K562 (cell line): Measurements from ENCODE around the gene GIMAP1. TPM values are rescaled to one million over a fixed set of nuclear protein-coding genes. Genes with fewer than 3 reads are reported as not detected.

Source experiments
- ATAC-seq: fragments of 200-7000 bp; cut with Tn5 transposase; 3 replicates; pipeline ENCODE4 v1.9.1; 2020; ENCODE audit warnings: moderate library complexity
- BruUV-seq: library from RNA; stranded (reverse); fragments of 400-500 nt; replicated peaks from 2 replicates; lab custom pipeline; 2021; lab: Mats Ljungman, UMichigan
- CTCF ChIA-PET: fragments of 300-600 bp; formaldehyde crosslinking; extraction: SDS; loops from one replicate; lab custom pipeline; 2021; ENCODE audit warnings: low intra/inter-chr PET ratio; lab: Yijun Ruan, JAX
- POLR2A ChIA-PET: fragments of 300-600, 350-650 bp; sonication (Branson Sonifier 250); formaldehyde crosslinking; extraction: SDS; loops from one replicate; lab custom pipeline; 2021; ENCODE audit warnings: antibody characterized with exemption, inconsistent platforms; lab: Yijun Ruan, JAX
- DNase-seq, 4 experiments: peaks; one replicate each; pipeline versions ENCODE4 v3.0.0 to v3.0.0-alpha.2; 2011 to 2018; ENCODE audit warnings: low spot score in 3 of 4, mixed read lengths in 3 of 4; ENCODE audit errors: extremely low read depth in 1 of 4
- FAIRE-seq: peaks from 2 replicates; lab custom pipeline; 2011; peaks lifted over from hg19 to GRCh38; lab: Jason Lieb, UNC
- H2AFZ ChIP-seq: 2 replicates; pipeline ENCODE4 v1.6.0; 2011; ENCODE audit warnings: low read depth, low read length, control low read depth, inconsistent platforms
- H3K27ac ChIP-seq: fragments of 200-600 bp; 3 replicates; pipeline ENCODE4 v1.8.0; 2011; ENCODE audit warnings: low read depth, mild to moderate bottlenecking, control low read depth, inconsistent platforms, low read length, moderate library complexity, mixed read lengths; ENCODE audit errors: extremely low read depth
- H3K27me3 ChIP-seq, 2 experiments: fragments of 300-600 bp in 1 of 2; 2 replicates in 1 of 2; 3 replicates in 1 of 2; pipeline versions ENCODE4 v1.6.0 to v1.8.0; 2011; ENCODE audit warnings: inconsistent platforms in 2 of 2, low read length in 2 of 2, mild to moderate bottlenecking in 1 of 2, mixed read lengths in 1 of 2, moderate library complexity in 1 of 2; ENCODE audit not compliant: control insufficient read depth in 2 of 2, insufficient read depth in 2 of 2
- H3K36me3 ChIP-seq: fragments of 300-600 bp; 3 replicates; pipeline ENCODE4 v1.8.0; 2011; ENCODE audit warnings: mild to moderate bottlenecking, low read length, inconsistent platforms; ENCODE audit not compliant: control insufficient read depth, insufficient read depth
- H3K4me1 ChIP-seq, 2 experiments: fragments of 200-600 bp in 1 of 2; replicated peaks in 1 of 2; 2 replicates in 1 of 2; 3 replicates in 1 of 2; pipeline versions ENCODE4 v1.5.1 to v1.8.0; 2011; ENCODE audit warnings: inconsistent platforms in 2 of 2, low read length in 2 of 2, mild to moderate bottlenecking in 1 of 2, mixed read lengths in 1 of 2, moderate library complexity in 1 of 2; ENCODE audit not compliant: control insufficient read depth in 2 of 2, insufficient read depth in 2 of 2
- H3K4me2 ChIP-seq: 2 replicates; pipeline ENCODE4 v1.6.1; 2011; ENCODE audit warnings: low read length, control low read depth, inconsistent platforms, mixed read lengths; ENCODE audit not compliant: insufficient read depth
- H3K4me3 ChIP-seq: fragments of 200-600 bp; sonication (generic), shearing (Covaris generic); 2 replicates; pipeline ENCODE4 v1.5.1; 2016; ENCODE audit warnings: control low read depth, inconsistent platforms
- H3K79me2 ChIP-seq: fragments of 200-600 bp; 3 replicates; pipeline ENCODE4 v1.8.0; 2011; ENCODE audit warnings: low read length, inconsistent platforms; ENCODE audit not compliant: control insufficient read depth, insufficient read depth
- H3K9ac ChIP-seq, 2 experiments: 2 replicates each; pipeline versions ENCODE4 v1.6.0 to v1.6.1; 2011; ENCODE audit warnings: low read depth in 2 of 2, low read length in 2 of 2, control low read depth in 1 of 2, inconsistent platforms in 1 of 2, mild to moderate bottlenecking in 1 of 2, mixed read lengths in 1 of 2; ENCODE audit not compliant: insufficient read depth in 1 of 2
- H3K9me1 ChIP-seq: one replicate; pipeline ENCODE4 v1.6.0; 2011; ENCODE audit warnings: inconsistent platforms, mild to moderate bottlenecking, low read length, moderate library complexity; ENCODE audit not compliant: control insufficient read depth, insufficient read depth
- H3K9me3 ChIP-seq: replicated peaks from 2 replicates; pipeline ENCODE4 v1.5.1; 2011; ENCODE audit warnings: low read depth, low read length, inconsistent platforms; ENCODE audit not compliant: control insufficient read depth, insufficient read depth
- H4K20me1 ChIP-seq: replicated peaks from 2 replicates; pipeline ENCODE4 v1.6.1; 2011; ENCODE audit warnings: low read length, inconsistent platforms, mixed read lengths; ENCODE audit not compliant: control insufficient read depth, insufficient read depth
- HOMEZ ChIP-seq: fragments of 250-450 bp; sonication (Bioruptor Pico); IDR thresholded peaks from 2 replicates; pipeline ENCODE4 v1.4.0; 2020; ENCODE audit warnings: mild to moderate bottlenecking, moderate library complexity
- MAFK ChIP-seq: IDR thresholded peaks from 2 replicates; pipeline ENCODE4 v1.6.1; 2011; ENCODE audit warnings: low read length, improper control_type of control experiment
- RBM25 ChIP-seq: fragments of 200-400 bp; formaldehyde crosslinking; IDR thresholded peaks from 2 replicates; pipeline ENCODE4 v1.6.1; 2018; ENCODE audit warnings: low read length, low read depth, moderate library complexity; ENCODE audit not compliant: severe bottlenecking
- SMARCA5 ChIP-seq: fragments of 450-650 bp; IDR thresholded peaks from 2 replicates; pipeline ENCODE4 v1.6.1; 2016
- SPI1 ChIP-seq: IDR thresholded peaks from 2 replicates; pipeline ENCODE4 v1.6.1; 2011; ENCODE audit warnings: low read depth, low read length, control low read depth, borderline replicate concordance
- TARDBP ChIP-seq: fragments of 450-650 bp; IDR thresholded peaks from 2 replicates; pipeline ENCODE4 v1.6.1; 2016
- ZBTB12 ChIP-seq: fragments of 250-450 bp; sonication (Bioruptor Pico); IDR thresholded peaks from 2 replicates; pipeline ENCODE4 v1.4.0; 2020
- ZNF24 ChIP-seq: fragments of 450-650 bp; IDR thresholded peaks from 2 replicates; pipeline ENCODE4 v1.6.1; 2016
- ZNF586 ChIP-seq: fragments of 450-650 bp; formaldehyde crosslinking; conservative IDR thresholded peaks from 2 replicates; pipeline ENCODE4 v1.4.0; 2020; ENCODE audit warnings: mild to moderate bottlenecking, moderate library complexity
- ZNF707 ChIP-seq: fragments of 250-450 bp; sonication (Bioruptor Pico); conservative IDR thresholded peaks from 2 replicates; pipeline ENCODE4 v1.8.0; 2022; ENCODE audit warnings: inconsistent platforms, mild to moderate bottlenecking, moderate library complexity
- ZNF778 ChIP-seq: fragments of 450-650 bp; formaldehyde crosslinking; IDR thresholded peaks from 2 replicates; pipeline ENCODE4 v1.4.0; 2020; ENCODE audit warnings: mild to moderate bottlenecking, moderate library complexity
- ZNF785 ChIP-seq: fragments of 250-450 bp; sonication (Bioruptor Pico); IDR thresholded peaks from 2 replicates; pipeline ENCODE4 v1.4.0; 2020; ENCODE audit warnings: mild to moderate bottlenecking
- ZZZ3 ChIP-seq: fragments of 450-650 bp; IDR thresholded peaks from 2 replicates; pipeline ENCODE4 v1.6.1; 2016; ENCODE audit warnings: antibody characterized with exemption, mild to moderate bottlenecking, moderate library complexity
- WGBS: fragments of 100-300 bp; shearing (Covaris generic); methylation state at CpG from one replicate; pipeline ENCODE4 v1.1.6; 2016; ENCODE audit warnings: low coverage, mixed read lengths; ENCODE audit not compliant: insufficient coverage; ENCODE audit errors: missing lambda C conversion rate; 5-methylcytosine and 5-hydroxymethylcytosine counted together
- in situ Hi-C: fragments of 300-500 bp; cut with MboI; formaldehyde crosslinking; loops from 4 replicates; pipeline ENCODE4 v1.15.0; 2018; ENCODE audit warnings: inconsistent platforms, mixed read lengths
- intact Hi-C: fragments of 100-400 bp; cut with micrococcal nuclease; formaldehyde crosslinking; loops from 2 replicates; pipeline ENCODE4 v1.14.2; 2022
- polyA plus RNA-seq, 8 experiments: library from polyadenylated mRNA; depleted of rRNA in 4 of 8; stranded (reverse) in 5 of 8; unstranded in 3 of 8; fragments of >200 nt; fragmentation: Nextera tagmentation in 2 of 8; fragmentation: Illumina TruSeq in 1 of 8; extraction: Ambion mirVana in 2 of 8; extraction: Trizol in 1 of 8; gene quantifications; 2 replicates each; pipeline versions ENCODE4 v1.2.1 to v1.2.3, GENCODE V29; 2011 to 2014; ENCODE audit warnings: inconsistent platforms in 1 of 8, missing spikeins in 1 of 8
- total RNA-seq, 7 experiments: library from RNA; depleted of rRNA in 6 of 7; stranded (reverse); fragments of >200 nt in 6 of 7; fragmentation: Illumina TruSeq in 2 of 7; extraction: Trizol in 2 of 7; gene quantifications; 2 replicates each; pipeline versions ENCODE4 v1.2.1 to v1.2.3, GENCODE V29; 2011 to 2021; ENCODE audit warnings: low replicate concordance in 1 of 7
- TF ChIP-seq, protein P1 (sequence below): fragments of 250-450 bp; sonication (Bioruptor Pico); IDR thresholded peaks from 2 replicates; pipeline ENCODE4 v1.5.0; 2021; ENCODE audit warnings: mild to moderate bottlenecking, borderline replicate concordance
- TF ChIP-seq, protein P2 (sequence below), 2 experiments: fragments of 150-350 bp in 1 of 2; IDR thresholded peaks; 2 replicates each; pipeline ENCODE4 v1.6.1; 2012 to 2016; ENCODE audit warnings: low read depth in 2 of 2, low read length in 2 of 2, mild to moderate bottlenecking in 1 of 2, moderate library complexity in 1 of 2

Gene GIMAP1
- total and polyA plus RNA-seq, 9 of the 15 experiments (the other 6 are each of a cell fraction or from before 2014, with no cell fraction given): 0.04 to 0.13 TPM; not detected in 7

DNA sequence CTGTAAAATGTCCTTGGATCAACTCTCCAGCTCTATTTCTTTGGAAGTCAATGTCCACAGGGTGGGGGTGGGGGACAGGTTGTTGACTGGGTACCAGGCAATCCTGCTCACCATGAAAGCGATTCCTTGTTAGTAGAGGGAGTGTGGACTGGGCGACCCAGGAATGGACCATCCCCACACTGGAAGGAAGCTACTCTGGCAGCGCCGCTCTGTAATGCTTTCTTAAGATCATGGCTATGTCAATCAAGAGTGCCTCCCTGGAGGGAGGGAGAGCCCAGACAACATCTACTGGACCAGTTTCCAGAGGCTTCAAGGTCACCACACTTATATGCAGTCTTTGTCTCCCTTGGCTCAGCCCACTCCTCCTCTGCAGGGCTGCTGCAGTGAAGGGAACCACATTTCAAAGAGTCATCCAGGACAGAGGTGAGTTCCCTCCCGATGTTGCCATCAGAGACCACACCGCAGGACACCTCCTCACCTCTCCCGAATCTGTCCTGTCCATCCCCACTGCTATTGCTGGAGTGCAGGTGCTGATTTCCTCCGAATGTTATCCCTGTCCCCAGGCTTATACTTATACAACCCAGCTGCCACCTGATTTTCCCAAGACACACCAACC lies 27.7 kb downstream of the GIMAP1 start:
- FAIRE-seq (no peak), ATAC-seq (no peak), DNase-seq (no peak)
- in situ Hi-C loops: no loop called here
- Histone ChIP-seq H2AFZ (no peak overlapping the region), H4K20me1 (peaks cover 5% of the 10 kb centered on the region; the same call in 1 of the 2 replicates), H3K27ac (no peak overlapping the region), H3K9me1 (no peaks in the 10 kb centered on the region), H3K36me3 (no peaks in the 10 kb centered on the region), H3K9me3 (no peaks in the 10 kb centered on the region), H3K9ac (no peak overlapping the region), H3K79me2 (no peaks in the 10 kb centered on the region), H3K4me1 (no peaks in the 10 kb centered on the region), H3K4me3 (no peak overlapping the region), H3K4me2 (no peak overlapping the region), H3K27me3 (peaks cover 17 to 40% of the 10 kb centered on the region in 2 experiments; a peak in 4 of 5 replicates)
- ChIA-PET CTCF (no interaction called here), POLR2A (interaction anchor here (0.6 to 1.1 kb wide), 2 partner anchors 10 to 108 kb away, joined by 3 read pairs; partner anchors contain the start of gene AOC1)
- 0% methylated on average over 8 of the region's 8 CpGs for WGBS
- intact Hi-C loops: no loop called here
- no TSS peak for BruUV-seq
- TF ChIP-seq SPI1 (no peak), ZNF785 (CRISPR knock-in tag) (no peak), MAFK (no peak), ZNF778 (CRISPR knock-in tag) (no peak), TARDBP (no peak), ZBTB12 (CRISPR knock-in tag) (no peak), RBM25 (no peak), ZNF586 (CRISPR knock-in tag) (no peak), ZNF24 (no peak), ZZZ3 (no peak), SMARCA5 (no peak), ZNF707 (CRISPR knock-in tag) (no peak), HOMEZ (CRISPR knock-in tag) (no peak)
- TF ChIP-seq, protein P1, sequence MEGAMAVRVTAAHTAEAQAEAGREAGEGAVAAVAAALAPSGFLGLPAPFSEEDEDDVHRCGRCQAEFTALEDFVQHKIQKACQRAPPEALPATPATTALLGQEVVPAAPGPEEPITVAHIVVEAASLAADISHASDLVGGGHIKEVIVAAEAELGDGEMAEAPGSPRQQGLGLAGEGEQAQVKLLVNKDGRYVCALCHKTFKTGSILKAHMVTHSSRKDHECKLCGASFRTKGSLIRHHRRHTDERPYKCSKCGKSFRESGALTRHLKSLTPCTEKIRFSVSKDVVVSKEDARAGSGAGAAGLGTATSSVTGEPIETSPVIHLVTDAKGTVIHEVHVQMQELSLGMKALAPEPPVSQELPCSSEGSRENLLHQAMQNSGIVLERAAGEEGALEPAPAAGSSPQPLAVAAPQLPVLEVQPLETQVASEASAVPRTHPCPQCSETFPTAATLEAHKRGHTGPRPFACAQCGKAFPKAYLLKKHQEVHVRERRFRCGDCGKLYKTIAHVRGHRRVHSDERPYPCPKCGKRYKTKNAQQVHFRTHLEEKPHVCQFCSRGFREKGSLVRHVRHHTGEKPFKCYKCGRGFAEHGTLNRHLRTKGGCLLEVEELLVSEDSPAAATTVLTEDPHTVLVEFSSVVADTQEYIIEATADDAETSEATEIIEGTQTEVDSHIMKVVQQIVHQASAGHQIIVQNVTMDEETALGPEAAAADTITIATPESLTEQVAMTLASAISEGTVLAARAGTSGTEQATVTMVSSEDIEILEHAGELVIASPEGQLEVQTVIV (CRISPR knock-in tag): no peak
- TF ChIP-seq, protein P2, sequence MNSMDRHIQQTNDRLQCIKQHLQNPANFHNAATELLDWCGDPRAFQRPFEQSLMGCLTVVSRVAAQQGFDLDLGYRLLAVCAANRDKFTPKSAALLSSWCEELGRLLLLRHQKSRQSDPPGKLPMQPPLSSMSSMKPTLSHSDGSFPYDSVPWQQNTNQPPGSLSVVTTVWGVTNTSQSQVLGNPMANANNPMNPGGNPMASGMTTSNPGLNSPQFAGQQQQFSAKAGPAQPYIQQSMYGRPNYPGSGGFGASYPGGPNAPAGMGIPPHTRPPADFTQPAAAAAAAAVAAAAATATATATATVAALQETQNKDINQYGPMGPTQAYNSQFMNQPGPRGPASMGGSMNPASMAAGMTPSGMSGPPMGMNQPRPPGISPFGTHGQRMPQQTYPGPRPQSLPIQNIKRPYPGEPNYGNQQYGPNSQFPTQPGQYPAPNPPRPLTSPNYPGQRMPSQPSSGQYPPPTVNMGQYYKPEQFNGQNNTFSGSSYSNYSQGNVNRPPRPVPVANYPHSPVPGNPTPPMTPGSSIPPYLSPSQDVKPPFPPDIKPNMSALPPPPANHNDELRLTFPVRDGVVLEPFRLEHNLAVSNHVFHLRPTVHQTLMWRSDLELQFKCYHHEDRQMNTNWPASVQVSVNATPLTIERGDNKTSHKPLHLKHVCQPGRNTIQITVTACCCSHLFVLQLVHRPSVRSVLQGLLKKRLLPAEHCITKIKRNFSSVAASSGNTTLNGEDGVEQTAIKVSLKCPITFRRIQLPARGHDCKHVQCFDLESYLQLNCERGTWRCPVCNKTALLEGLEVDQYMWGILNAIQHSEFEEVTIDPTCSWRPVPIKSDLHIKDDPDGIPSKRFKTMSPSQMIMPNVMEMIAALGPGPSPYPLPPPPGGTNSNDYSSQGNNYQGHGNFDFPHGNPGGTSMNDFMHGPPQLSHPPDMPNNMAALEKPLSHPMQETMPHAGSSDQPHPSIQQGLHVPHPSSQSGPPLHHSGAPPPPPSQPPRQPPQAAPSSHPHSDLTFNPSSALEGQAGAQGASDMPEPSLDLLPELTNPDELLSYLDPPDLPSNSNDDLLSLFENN (IDR thresholded peaks at IDR 0.05; ENCODE audit: low read depth in 2 of 2, low read length in 2 of 2): no peak
